AG09319 (cell line): Measurements from ENCODE around the gene LSM14B.

ENCODE experiments used
- DNase-seq: peaks from one replicate; pipeline ENCODE4 v3.0.0-alpha.2; 2010; ENCODE audit warnings: low read depth; ENCODE audit errors: extremely low read depth
- TF ChIP-seq, protein P1 (sequence below): IDR thresholded peaks from 2 replicates; pipeline ENCODE4 v1.5.1; 2011; ENCODE audit warnings: low read depth, mild to moderate bottlenecking, inconsistent platforms, low read length, moderate library complexity

LSM14B gene

DNA sequence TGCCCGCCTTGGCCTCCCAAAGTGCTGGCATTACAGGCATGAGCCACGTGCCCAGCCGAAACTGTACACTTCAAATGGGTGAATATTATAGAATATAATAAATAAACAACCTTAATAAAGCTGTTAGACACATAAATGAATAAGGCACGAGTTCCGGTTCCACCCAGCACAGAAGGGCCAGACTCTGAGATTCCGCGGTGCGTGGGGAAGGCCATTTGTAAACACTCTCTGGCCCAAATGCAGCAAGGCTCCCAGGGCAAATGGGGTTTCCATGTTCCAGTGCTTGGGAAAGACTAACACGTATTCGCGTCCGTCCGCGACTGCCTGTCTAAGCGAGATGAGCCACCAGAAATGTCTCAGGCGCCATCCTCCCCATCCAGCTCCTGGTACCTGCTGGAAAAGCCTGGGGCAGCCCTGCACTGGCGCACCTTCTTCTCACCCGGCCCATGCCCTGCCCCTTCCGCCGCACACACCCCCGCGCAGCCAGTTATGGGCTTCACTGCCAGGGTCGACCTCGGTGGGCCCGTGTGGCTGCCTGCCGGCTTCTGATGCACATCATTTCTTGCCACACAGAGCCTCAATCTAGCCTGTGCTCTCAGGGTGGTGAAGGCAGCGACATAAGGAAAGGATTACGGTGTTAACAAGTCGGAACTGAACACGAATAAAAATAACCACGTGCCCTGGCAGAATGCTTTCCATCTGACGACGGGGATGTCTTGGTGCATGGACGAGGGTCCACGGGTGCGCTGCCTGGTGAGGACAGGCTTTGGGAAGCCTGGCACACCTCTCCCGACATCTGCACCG, 5.5 kb upstream of the LSM14B start:
- TF ChIP-seq, protein P1, sequence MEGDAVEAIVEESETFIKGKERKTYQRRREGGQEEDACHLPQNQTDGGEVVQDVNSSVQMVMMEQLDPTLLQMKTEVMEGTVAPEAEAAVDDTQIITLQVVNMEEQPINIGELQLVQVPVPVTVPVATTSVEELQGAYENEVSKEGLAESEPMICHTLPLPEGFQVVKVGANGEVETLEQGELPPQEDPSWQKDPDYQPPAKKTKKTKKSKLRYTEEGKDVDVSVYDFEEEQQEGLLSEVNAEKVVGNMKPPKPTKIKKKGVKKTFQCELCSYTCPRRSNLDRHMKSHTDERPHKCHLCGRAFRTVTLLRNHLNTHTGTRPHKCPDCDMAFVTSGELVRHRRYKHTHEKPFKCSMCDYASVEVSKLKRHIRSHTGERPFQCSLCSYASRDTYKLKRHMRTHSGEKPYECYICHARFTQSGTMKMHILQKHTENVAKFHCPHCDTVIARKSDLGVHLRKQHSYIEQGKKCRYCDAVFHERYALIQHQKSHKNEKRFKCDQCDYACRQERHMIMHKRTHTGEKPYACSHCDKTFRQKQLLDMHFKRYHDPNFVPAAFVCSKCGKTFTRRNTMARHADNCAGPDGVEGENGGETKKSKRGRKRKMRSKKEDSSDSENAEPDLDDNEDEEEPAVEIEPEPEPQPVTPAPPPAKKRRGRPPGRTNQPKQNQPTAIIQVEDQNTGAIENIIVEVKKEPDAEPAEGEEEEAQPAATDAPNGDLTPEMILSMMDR: no peak
- no peak for DNase-seq

DNA sequence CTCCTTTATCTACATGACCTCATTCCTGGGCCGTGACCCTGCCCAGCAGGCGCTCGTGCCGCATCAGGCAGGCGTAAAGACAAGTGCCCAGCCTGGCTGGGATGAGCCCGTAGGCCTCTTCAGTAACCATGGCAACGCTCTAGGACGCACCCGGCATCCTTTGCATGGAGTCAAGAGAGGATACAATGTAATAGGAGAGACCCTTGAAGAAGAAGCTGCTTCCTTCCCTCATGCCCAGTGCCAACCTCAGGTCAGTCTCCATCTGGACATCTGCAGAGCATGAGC, 5.0 kb upstream of the LSM14B start:
- no peak for DNase-seq
- TF ChIP-seq, protein P1: no peak

DNA sequence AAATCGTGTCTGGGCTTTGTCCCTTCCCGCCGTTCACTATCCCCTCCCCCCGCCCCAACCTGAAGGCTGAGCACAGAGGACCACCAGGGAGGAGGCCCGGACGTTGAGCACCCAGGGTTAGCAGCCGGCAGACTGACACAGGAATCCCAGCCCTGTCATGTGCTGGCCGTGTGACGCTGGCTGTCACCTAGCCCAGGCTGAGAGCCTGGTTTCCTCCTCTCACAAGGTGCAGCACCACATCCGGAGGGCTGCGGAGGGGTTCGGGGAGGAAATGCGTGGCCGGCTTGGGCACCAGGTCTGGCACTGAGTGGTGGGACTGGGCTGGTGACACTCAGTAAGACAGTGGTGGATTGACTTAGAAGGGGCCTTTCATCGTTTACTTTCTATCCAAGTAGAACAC, 4.6 kb upstream of the LSM14B start:
- no peak for DNase-seq
- TF ChIP-seq, protein P1: no peak

DNA sequence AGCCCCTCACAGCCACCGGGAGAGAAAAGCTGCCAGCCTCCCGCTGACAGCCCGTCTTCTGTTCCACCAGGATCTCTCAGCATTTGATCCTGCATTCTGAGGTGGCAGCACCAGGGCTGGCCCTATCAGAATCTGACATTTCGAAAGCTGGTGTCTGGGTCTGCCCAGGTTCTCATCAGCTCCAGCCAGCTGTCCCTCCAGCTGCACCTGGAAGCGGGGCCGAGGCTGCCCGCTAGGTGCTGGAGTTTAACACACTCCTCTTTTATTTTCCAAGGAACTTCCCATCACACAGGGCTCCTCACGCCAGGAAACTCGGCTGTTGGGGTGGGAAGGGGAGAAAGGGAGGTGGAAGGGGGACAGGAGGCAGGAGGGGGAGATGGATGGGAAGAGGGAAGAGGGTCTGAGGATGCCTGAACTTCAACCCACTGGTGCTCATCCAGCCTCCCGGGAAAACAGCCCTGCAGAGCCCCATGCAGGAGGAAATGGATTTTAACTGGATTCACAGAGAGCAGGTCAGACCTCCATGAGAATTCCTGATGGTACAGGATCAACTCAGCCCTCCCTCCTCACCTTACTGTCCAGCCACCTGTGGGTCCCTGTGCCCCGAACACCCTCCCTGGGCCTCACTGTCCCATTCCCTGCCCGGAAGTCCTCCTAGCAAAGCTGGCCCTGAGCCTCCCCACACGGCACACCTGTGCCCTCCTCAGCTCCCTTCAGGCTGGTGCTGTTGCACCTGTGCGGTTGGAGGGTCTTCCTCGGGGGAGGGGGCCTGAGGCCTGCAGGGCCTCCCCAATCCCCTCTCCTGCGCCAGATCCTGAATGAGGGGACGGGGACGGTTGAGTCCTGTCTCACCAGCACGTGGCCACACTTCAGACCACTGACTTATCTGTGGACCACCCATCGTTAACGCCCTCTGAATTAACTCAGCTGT, 3.9 kb upstream of the LSM14B start:
- TF ChIP-seq, protein P1: no peak

DNA sequence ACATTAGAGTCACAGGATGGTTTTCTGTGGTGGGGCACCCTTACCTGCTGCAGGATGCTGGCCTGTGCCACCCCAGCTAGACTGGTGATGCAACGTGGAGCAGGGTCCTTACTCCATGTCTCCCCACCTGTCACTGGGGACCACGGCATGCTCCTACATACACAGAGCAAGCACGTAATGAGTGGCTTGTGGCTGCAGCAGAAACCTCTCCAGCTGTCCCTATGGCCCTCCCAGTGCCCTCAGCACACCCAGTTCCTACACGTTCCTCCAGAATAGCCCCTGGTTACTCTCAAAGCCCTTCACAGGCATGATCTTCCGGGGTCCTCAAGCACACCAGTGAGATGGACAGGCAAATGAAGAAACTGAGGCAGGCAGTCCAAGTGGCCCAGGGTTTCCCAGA, 3.2 kb upstream of the LSM14B start:
- TF ChIP-seq, protein P1: no peak
- DNase-seq: no peak

More for the DNA sequence above, 3.9 kb upstream of the LSM14B start:
- DNase-seq: no peak

DNA sequence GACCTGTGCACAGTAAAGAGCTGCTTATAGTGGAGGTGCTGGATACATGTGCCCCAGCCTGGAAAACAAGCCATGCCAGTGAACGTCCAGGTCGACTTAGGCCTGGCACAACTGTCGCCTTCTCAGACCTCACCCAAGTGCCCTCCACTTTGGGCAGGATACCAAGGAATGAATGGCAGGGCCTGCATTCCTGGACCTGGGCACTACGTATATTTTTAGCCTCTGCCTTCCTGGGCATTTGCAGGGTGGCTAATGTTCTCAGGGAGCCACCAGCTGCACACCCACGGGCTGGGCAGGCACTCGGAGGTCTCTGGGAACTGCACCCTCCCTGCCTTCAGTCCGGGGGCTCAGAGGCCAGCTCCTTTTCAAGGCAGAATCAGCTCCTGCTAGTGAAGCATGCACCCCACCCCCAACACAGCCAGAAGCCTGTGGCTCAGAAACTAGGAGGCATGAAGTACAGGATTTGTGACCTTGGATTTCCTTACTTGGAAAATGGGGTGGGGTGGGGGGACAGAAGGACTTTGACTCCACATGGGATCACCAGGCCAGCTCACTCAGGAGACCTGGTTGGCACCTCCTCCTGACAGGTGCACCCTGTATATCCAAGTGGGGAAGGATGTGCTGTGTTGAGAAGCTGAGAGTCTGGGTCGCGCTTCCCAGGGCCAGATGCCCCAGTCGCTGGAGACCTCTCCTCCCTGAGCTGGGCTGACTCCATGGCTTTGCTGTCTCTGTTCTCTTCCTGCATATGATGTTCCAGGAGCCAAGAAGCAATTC, 2.5 kb upstream of the LSM14B start:
- TF ChIP-seq, protein P1: no peak

More for the DNA sequence above, 2.5 kb upstream of the LSM14B start:
- DNase-seq: no peak
